Fibroblast of skin of right quadriceps (primary cell): ENCODE measurements around the gene POLE.

Experiments used
- DNase-seq: peaks from one replicate; pipeline ENCODE4 v3.0.0-alpha.2; 2013

POLE gene

DNA sequence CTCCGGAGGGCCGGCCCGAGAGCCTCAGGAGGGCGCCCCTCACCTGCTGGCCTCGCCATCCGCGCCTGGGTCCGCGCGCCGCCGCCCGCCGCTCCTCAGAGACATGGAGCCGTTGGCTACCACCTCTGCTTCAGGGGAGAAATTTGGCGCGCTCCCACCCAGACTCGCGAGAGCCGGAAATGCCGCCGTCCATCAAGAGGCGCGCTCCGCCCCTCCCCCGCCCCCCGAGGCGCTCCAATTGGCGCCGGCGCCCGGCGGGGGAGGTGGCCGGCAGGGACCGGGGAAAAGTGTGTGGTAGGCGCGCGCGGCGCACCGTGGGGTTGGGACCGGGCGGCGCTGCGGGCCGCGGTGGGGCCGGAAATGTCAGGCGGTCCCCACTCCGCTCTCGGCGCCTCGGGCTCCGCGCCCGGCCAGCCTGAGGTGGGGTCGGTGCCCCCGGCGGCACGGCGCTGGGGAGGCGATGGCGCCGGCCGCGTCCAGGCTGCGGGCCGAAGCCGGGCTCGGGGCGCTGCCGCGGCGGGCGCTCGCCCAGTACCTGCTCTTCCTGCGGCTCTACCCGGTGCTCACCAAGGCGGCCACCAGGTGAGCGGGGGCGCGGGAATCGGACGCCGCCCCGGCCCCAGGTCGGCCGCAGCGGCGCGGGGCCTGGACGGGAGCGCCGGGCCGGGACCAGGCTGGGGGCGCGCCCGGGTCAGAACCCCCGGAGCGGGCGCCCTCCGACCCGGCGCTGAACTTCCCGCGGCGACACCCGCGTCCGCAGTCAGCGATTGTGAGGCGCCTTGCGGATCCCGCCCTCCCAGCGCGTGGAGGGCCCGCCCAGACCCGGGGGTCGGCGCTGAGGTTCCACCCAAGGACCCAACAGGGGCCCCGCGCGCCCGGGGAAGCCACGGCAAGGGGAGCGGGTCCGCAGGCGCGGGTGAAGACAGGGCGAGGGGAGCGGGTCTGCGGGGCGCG is at the start of gene POLE, which contains the start of gene PXMP2:
TSS of gene POLE (minus strand) at position 132 of the 954 bp plus-strand sequence. CDS start at position 105, 27 bp downstream.
TSS of gene PXMP2 (plus strand) at position 377 of the 954 bp plus-strand sequence. CDS start at position 461, 84 bp downstream.
- DNase-seq = peak; percentile 97

- no peak for DNase-seq
Measured at GRCh38 chr12:132736913-132737312, 49.8 kb upstream of the POLE start.

DNA sequence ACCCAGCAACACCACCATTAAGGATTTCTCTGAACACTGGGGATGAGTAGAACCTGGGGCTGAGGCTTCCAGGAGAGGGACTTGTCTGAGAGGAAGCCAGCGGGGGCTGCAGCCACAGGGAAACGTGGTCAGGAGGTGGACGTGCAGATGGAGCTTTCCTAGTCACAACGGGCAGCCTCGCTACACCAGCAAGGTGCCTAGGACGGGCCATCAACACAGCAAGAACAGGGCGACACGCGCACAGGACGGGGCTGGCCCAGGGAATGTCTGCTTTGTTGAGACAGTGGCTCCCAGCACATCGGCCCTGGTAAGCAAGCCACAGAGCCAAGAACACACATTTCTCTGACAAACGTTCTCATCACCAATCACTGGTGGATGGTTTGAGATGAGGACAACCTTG is 49.2 kb upstream of the POLE start:
- no peak for DNase-seq

GRCh38 chr12:132735496-132735895 is 48.4 kb upstream of the POLE start:
- no peak for DNase-seq

DNA sequence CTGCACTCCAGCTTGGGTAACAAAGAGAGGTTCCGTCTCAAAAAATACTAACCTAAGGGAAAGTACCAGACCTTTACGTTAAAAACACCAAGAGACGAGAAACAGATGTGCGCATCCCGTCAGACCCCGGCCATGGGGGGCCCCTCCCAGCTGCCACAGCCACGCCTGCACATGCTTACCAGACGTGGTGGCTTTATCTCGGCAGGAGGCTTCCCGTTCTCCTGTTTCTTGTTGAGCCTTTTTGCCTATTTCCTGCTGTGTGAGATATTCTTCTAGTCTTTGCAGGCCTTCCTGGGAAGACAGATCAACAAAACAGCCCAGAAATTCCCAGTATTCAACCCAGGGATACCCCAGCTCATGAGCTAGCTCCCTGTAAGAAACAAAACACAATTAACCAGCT is 47.1 kb upstream of the POLE start:
- peak; percentile 79 for DNase-seq

DNA sequence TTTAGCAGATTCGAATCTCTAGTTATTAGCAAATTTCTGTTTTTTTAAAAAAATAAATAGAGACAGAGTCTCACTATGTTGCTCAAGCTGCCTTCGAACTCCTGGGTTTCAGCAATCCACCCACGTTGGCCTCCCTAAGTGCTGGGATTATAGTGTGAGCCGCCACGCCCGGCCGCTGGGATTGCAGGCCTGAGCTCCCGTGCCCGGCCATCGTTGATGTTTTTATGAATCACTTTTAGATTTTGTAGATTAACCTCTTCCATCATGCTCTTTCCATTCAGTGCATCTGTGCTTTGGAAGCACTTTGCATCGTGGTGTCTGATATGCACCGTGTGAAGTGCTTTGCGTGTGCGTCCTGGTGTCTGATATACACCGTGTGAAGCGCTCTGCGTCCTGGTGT is 44.4 kb upstream of the POLE start:
- no peak for DNase-seq

DNA sequence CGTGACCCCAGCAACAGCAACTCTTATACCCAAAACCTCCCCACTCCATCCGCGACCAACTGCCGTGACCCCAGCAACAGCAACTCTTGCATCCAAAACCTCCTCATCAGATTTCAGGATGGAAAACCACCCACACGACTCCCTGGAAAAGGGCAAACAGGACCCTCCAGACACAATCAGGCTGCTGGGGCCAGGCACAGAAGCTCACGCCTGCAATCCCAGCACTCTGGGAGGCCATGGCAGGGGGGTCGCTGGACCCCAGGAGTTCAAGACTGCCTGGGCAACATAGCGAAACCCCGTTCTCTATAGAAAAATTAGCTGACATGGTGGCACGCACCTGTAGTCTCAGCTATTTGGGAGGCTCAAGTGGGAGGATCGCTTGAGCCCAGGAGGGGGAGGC is 43.2 kb upstream of the POLE start:
- no peak for DNase-seq

DNA sequence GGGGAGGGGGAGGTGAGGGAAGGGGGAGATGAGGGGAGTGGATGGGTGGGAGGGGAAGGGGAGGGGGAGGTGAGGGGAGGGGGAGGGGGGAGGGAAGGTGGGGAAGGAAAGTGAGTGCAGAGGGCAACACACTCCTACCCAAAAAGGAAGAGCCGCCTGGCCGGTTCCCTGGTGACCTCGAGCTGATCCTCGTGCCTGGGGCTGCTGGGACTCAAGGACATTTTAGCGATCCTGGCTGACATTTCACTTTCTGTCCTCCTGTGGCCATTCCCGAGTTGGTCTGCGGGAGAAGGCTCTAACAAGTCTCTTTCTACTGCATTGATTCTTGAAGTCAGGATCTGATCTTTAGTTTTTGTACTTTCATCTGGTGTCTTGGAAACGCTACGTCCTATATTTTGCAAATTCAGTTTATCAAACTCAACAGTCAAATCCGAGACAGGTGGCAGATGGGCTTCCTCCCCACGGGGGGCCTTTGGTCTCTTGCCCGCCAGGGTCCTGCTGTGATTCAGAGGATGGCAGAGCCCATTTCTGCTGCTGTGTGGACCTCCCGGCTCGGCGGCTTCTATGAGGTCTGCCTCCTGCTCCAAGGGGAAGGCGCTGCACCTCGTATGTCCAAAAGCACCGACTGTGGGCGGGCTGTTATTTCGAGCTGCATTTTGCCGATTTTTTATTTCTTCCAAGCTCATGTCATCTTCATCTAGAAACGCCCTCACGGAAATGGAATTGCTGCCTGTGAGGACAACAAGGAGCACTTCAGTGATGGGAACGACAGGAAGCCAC is 42.6 kb upstream of the POLE start:
- no peak for DNase-seq

DNA sequence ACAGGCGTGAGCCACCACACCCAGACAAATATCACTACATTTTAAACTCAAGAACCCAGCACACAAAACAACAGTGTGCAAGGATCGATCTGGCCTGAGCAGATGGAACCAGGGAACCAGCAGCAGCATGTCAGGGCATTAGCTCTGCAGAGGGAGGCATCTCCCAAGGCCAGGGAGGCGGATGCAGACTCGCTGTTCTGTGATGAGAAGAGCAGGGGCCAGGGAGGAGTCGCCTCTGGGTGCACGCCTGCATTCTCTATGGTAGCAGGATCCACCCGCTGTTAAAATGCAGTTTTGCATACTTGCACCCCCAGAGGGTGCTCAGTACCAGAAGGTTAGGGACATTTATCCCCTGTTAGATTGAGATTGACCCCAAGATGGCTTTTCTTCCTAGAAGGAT is 41.4 kb upstream of the POLE start:
- DNase-seq = no peak

GRCh38 chr12:132727091-132727794 is 40.1 kb upstream of the POLE start:
- no peak for DNase-seq

DNA sequence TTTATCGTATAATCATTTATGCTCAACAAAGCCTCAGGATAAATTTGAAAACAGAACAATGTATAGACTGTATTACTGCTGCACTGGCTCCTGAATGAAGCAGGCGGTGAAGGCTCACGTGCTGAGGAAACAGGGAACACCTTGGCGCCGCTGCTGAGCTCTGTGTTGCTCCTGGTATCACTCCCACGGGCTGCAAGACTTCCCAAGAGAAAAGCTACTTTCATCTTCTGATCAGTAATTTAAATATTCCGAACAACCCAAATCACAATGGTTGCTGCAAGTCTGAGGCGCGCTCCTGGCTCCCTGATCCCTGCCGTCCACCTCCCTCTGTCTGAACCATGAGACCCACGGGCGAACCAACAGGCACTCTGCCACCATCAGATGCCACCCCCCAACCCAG is 39.2 kb upstream of the POLE start:
- no peak for DNase-seq

DNA sequence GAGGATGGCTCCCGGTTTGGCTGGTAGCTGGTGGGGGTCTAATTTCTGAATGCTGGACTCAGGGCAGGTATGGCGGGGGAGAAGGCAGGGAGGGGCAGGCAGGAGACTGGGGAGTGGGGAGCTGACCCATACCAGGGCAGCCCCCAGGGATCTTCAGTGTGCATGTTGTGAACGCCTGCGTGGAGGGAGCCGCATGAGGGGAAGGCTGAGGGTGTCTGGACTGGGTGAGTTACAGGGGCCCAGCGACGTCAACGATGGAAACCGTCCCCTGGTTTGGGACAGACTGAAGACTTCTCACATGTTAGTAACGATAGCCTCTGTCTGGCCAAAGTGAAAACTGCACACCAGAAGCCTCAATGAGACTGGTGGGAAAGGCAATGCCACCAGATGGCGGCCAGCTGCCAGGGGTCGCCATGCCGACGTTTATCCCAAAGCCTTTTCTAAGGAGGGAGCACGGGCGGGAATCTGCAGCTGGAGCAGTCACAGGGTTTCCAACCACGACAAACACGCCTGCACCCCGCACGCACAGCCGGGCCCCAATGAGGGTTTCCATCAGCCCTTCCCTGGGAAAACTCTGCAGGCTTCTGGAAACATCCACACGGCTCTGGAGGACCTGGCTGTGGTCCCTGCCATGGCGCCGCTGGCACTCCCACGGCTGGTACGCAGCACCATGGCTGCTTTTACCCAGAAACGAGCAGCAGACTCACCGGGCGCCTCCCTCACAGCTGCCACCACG is 37.5 kb upstream of the POLE start:
- peak; percentile 32 for DNase-seq

- no peak for DNase-seq
Measured at GRCh38 chr12:132723764-132724140, 36.6 kb upstream of the POLE start.

- DNase-seq = no peak
Measured at GRCh38 chr12:132723015-132723763, 36.0 kb upstream of the POLE start.

GRCh38 chr12:132720606-132721345 is 33.6 kb upstream of the POLE start:
- DNase-seq = no peak

DNA sequence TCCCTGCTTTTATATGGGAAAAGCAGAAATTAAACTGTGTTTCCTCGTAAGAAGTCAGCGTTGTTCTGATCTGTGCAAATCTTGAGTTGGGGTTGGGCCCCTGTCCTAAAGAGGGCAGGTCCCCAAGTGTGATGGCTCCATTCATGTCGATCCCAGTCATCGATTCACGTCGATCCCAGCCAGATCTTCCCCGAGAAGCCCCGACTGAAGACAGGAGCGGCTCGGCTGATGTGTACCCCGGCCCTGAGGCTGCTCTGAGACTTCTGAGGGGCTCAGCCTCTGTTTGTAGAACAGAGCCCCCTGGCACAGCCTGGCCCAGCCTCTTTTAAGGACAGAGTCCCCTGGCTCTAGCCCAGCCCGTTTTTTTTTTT is 32.8 kb upstream of the POLE start:
- no peak for DNase-seq

DNA sequence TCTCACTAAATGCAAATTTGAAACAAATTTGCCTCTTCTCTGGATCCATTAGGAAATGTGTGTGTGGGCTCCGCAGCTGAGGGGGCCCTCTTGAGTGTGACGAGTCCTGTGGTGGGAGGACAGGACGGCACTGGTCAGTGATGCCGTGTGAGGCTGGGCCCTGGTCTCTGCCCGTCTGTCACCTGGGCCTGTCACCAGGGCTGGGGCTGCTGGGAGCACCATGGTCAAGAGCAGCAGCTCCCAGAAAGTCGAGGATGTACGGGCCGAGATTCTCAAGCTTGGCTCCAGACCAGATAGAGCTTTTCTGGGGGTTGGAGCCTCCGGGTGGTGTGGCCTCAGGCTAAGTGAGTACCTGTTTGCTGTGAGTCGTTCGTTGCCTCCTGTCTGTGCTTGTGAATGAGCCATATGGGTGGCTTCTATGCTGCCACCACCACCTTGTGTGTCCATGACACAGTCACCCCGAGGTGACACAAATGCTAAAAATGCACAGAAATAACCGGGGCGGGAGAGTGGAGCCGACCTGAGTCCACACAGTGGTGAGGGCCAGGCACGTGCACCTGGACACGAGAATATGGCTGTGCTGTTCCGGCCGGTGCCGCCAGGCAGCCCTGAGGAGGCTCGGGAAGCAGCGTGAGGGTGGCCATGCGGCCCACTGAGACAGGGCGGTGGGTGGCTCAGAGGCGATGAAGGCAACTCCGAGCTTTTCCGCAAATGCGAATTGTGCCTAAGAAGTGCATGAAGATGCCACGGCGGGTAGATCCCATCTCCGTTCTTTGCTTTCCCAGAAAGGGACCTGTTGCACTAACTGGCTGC is 32.2 kb upstream of the POLE start:
- DNase-seq = no peak

GRCh38 chr12:132718644-132719043 is 31.5 kb upstream of the POLE start:
- DNase-seq = no peak

DNA sequence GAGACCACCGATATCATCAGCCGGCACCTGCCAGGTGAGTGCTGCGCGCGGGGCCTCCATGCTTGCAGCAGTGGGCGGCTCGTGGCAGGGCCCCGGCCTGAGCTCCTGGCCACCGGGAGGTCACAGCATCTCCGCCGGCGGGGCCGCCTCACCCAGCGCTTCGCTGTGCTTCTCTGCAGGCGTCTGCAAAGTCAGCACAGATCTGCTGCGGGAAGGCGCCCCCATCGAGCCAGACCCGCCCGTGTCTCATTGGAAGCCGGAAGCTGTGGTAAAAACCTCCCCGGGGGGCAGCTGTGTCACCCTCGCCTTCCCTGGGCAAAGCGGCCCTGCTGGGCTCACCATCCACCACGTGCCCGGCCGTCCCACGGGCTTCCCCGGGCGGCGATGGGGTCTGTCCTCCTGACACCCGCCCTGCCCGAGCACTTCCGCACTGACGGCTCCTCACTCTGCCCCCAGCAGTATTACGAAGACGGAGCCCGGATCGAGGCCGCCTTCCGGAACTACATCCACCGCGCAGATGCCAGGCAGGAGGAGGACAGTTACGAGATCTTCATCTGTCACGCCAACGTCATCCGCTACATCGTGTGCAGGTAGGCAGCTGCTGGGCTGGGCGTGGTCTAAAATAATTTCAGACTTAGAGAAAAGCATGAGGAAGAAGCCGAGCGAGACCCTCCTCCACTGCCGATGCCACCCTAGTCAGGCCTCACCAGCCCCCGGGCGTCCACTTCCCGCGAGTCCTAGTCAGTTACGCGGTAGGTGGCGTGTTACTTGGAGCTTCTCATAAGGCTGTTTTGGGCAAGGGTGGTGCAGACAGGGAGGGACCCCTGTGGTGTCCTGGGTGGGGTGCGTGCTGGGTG is 30.6 kb upstream of the POLE start:
- no peak for DNase-seq
